Measurements from ENCODE around the gene SMTNL2. TPM values are rescaled to one million over a fixed set of nuclear protein-coding genes. Genes with fewer than 3 reads are reported as not detected.
"Not testable (repeated sequence)": the region's sequence is repeated elsewhere in the genome, so short reads cannot be mapped to it uniquely, and the experiment has no call there.

Gene SMTNL2
- total RNA-seq, 1 donor = not detected

- no peak overlapping the region for H3K4me3 ChIP-seq (ENCODE audit: low read depth, low read length)
- no peak for DNase-seq (ENCODE audit: low read depth)
- TF ChIP-seq, protein P1, sequence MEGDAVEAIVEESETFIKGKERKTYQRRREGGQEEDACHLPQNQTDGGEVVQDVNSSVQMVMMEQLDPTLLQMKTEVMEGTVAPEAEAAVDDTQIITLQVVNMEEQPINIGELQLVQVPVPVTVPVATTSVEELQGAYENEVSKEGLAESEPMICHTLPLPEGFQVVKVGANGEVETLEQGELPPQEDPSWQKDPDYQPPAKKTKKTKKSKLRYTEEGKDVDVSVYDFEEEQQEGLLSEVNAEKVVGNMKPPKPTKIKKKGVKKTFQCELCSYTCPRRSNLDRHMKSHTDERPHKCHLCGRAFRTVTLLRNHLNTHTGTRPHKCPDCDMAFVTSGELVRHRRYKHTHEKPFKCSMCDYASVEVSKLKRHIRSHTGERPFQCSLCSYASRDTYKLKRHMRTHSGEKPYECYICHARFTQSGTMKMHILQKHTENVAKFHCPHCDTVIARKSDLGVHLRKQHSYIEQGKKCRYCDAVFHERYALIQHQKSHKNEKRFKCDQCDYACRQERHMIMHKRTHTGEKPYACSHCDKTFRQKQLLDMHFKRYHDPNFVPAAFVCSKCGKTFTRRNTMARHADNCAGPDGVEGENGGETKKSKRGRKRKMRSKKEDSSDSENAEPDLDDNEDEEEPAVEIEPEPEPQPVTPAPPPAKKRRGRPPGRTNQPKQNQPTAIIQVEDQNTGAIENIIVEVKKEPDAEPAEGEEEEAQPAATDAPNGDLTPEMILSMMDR (IDR thresholded peaks at IDR 0.05; ENCODE audit: insufficient read depth, low read depth, low read length) = no peak
These were observed 38.0 kb downstream of the SMTNL2 start for GRCh38 chr17:4622375-4622774.

- TF ChIP-seq, protein P1 (IDR thresholded peaks at IDR 0.05; ENCODE audit: insufficient read depth, low read depth, low read length) = no peak
- peak; percentile 18 for DNase-seq (ENCODE audit: low read depth)
- H3K4me3 ChIP-seq (ENCODE audit: low read depth, low read length) = no peak overlapping the region
These were observed 38.9 kb downstream of the SMTNL2 start for GRCh38 chr17:4623249-4623648.

DNA sequence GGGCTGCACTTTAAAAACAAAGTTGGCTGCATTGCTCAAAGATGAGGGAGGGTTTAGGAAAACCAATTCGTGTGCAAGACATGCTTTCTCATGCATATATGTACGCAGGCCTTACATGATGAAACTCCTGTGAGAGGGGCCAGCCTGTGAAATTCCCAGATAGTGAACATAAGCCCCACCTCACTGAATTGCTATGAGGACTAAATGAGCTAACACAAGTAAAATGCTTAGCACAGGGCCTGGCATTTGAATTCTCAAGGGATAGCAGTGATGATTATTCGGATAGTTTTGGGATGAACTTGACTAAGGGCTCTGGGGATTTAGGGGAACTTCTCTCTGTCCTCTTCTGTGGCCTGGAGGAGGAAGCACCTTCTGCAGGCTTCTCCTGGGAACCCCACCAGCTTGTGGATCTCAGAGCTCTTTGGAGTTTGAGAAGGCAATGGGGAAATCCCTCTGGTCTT is 40.2 kb downstream of the SMTNL2 start:
- DNase-seq (ENCODE audit: low read depth); H3K4me3 ChIP-seq (ENCODE audit: low read depth, low read length): not testable (repeated sequence)

GRCh38 chr17:4625181-4625617 is 40.9 kb downstream of the SMTNL2 start:
- TF ChIP-seq, protein P1 (IDR thresholded peaks at IDR 0.05; ENCODE audit: insufficient read depth, low read depth, low read length) = no peak

GRCh38 chr17:4626734-4627256 is 42.5 kb downstream of the SMTNL2 start:
- TF ChIP-seq, protein P1 (IDR thresholded peaks at IDR 0.05; ENCODE audit: insufficient read depth, low read depth, low read length) = no peak
- no peak for DNase-seq (ENCODE audit: low read depth)
- no peak overlapping the region for H3K4me3 ChIP-seq (ENCODE audit: low read depth, low read length)

More at GRCh38 chr17:4625181-4625617, 40.9 kb downstream of the SMTNL2 start:
- peak; percentile 18 for DNase-seq (ENCODE audit: low read depth)
- H3K4me3 ChIP-seq (ENCODE audit: low read depth, low read length) = no peak overlapping the region

GRCh38 chr17:4631431-4631830 is 47.1 kb downstream of the SMTNL2 start:
- DNase-seq (ENCODE audit: low read depth) = no peak
- no peak overlapping the region for H3K4me3 ChIP-seq (ENCODE audit: low read depth, low read length)
- TF ChIP-seq, protein P1 (IDR thresholded peaks at IDR 0.05; ENCODE audit: insufficient read depth, low read depth, low read length) = no peak

DNA sequence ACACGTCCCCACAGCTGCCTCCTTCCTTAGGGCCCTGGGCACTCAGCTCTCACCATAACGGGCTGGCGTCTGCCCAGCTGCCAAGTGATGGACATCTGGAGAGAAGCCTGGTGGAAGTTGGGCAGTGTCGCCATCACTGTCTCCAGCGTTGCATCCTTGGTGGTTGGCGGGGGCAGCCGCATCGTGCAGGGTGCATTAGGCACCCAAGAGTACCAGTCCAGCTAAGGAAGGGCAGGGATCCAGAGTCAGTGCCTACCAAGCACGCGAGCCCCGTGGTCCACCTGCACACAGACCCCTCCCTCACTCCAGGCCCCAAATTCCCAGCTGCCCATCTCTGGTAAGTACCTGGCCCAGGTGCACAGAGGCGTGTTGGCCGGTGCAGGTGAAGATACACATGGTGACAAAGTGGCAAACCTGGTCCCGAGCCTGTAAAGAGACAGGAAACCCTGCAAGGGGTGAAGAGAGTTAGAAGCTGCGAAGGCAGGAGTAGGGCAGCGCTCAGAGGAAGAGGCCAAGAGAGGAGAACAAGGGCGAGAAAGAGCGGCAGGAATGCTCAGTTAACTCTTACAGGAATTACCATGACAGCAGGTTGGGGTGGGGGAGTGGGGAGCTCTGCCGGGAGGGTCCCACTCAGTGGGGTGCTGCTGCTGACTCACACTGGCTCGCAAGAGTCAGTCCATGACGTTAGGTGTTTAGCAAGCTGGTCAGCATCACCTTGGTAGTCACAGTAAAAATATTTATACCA is 47.7 kb downstream of the SMTNL2 start:
- TF ChIP-seq, protein P1 (IDR thresholded peaks at IDR 0.05; ENCODE audit: insufficient read depth, low read depth, low read length) = no peak
- no peak overlapping the region for H3K4me3 ChIP-seq (ENCODE audit: low read depth, low read length)
- DNase-seq (ENCODE audit: low read depth) = no peak
